Posterior cingulate gyrus (tissue), 11 donors: Measurements from ENCODE around the gene IGFALS.
"Not testable (repeated sequence)": the region's sequence is repeated elsewhere in the genome, so short reads cannot be mapped to it uniquely, and the experiment has no call there.

Experiments
- DNase-seq, 10 donors: peaks; one replicate each; pipeline versions ENCODE4 v3.0.0 to v3.0.0-alpha.2; 2020 to 2021; ENCODE audit warnings: mixed read lengths in 3 of 10
- intact Hi-C: fragments of 100-400 bp; cut with DNase I; formaldehyde crosslinking; loops from one replicate; pipeline ENCODE4 v1.15.1; 2023

Gene IGFALS

DNA sequence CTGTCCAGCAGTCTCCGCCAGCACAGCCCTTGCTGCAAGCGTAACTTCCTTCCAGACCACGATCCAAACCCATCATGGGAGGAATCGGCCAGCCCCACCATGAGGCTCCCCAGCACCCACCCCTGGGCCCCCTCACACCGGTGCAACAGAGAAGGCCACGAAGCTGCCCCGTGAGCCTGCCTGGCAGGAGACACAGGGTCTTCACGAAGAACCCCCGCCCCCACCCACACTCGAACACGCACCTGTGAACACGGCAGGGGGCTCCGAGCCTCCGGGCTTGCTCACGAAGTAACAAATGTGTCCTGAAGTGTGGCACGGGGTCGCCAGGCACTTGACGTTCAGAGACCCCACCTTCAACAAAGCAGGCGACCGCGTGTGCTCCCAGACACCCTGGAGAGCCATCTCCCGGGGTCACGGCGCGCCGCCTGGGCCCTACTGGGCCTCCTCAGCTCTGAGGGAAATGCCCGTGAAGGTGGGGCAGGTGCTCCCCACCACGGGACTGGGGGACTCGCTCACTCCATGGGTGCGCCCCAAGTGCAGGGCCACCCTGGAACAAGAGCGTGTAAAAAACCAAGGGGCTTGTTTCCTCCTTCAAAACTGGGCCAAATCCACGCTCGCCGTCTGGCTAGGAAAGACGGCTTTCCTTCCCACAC lies 25.5 kb upstream of the IGFALS start:
- DNase-seq, result peak in 1 of 10 donors; percentile 49
- intact Hi-C loops, result no loop called here

DNA sequence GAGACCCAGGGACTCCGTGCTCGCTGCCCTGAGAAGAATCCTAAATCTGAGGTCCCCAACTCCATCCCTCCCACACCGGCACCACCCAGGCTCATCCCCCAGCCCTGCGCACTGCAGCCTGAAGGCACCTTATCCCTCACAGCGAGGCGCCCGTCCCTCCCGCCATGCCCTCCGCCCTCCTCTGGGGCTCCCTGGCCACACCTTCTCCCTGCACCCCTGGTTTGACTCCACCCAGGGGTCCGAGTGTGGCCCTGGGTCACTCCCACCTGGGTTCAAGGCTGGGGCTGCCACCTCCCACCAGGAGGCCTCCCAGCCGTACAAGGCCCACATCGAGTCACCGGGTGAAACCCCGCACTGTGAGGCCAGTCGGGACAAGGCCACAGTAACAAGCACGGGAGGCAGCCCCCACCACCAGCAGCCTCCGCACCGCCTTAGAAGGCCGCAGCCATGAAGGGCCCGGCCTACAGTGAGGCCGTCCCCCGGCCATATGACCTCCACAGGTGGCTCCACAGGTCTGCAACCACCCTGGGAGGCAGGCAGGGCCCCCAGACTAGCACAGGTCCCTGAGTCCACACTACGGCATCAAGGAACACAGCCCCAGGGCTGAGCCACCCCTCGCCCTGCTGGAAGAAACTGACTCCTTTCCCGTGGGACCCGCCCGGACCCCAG lies 24.8 kb upstream of the IGFALS start:
- no peak for DNase-seq
- intact Hi-C loops, result no loop called here

DNA sequence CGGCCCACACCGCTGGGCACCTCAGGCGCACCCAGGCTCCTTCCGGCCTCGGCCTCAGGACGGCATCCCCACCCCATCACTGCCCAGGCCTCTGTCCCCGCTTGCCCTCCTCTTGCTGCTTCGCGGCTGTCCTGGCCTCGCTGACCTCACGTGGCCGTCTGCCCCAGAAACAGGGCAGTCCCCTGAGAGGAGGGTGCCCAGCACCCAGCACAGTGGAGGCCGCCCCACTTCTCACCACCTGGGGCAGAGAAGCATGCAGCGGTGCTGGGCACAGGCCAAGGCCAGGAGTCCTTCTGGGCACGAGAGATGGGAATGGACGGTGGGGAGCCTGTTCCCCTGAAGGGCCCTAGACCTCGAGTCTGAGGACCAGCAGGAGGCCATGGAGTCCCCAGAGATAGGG lies 24.2 kb upstream of the IGFALS start:
- DNase-seq, result peak in 1 of 10 donors; percentile 76
- intact Hi-C loops, result no loop called here

GRCh38 chr16:1817276-1817589 lies 23.7 kb upstream of the IGFALS start:
- DNase-seq, result no peak
- intact Hi-C loops, result no loop called here

DNA sequence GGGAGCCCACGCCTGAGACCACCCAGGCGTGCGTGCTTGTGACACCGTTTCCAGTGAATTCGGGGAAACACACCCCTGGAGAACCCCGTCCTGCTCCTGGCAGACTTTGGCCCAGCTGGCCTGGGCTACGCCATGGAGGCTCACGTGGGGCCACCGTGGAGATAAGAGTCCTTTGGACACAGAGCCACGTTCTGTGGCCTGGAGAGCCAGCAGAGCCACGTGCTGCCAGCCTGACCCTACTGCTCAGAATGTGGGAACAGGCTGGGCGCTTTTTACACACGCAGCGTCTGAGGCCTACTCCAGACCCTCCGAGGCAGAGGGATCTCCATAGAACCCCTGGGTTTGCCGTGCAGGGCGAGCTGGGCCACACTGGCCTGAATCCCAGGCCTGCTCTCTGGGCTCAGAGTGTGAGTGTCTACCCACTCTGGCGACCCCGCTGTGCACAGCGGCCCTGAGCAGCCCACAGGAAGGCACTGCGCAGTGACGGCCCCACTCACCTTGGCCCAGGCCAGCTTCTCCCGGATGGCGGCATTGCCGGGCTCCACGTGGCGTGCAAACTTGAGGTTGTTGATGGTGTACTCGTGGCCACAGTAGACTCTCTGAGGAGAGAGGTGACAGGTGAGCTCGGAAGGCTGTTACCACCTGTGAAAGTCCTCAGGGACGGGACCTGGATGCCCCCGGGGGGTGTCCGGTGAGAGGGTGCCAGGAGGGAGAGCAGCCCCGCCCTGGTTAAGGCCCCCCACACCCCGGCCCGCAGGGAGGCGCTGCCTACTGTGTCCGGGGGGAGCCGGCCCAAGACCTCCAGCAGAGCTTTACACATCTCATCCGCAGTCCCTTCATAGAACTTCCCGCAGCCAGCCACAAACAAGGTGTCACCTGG lies 23.1 kb upstream of the IGFALS start:
- DNase-seq, result peak in 1 of 10 donors; percentile 74
- intact Hi-C loops, result no loop called here

DNA sequence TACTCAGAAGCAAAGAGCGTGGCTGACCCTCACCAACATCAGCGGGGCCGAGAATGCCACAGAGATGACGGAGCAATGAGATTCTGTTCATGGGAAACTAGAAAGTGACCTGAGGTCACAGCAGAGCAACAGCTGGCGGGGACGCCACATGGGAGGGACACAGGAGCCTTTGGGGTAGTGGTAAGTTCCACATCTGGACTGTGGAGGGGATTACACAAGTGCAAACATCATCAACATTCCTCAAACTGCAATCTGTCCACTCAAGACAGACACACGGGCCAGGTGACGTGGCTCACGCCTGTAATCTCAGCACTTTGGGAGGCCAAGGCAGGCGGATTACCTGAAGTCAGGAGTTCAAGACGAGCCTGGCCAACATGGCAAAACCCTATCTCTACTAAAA lies 22.0 kb upstream of the IGFALS start:
- DNase-seq, result no peak
- intact Hi-C loops, result no loop called here

GRCh38 chr16:1812732-1813163 lies 19.2 kb upstream of the IGFALS start:
- intact Hi-C loops, result no loop called here
- peak; percentile 34 to 96 (median 79) for DNase-seq

GRCh38 chr16:1810536-1810935 lies 17.0 kb upstream of the IGFALS start:
- intact Hi-C loops, result no loop called here
- peak in 1 of 10 donors; percentile 79 for DNase-seq

- intact Hi-C loops, result no loop called here
- peak in 2 of 10 donors; percentile 49 to 58 for DNase-seq
Observed at GRCh38 chr16:1810106-1810505, 16.6 kb upstream of the IGFALS start.

DNA sequence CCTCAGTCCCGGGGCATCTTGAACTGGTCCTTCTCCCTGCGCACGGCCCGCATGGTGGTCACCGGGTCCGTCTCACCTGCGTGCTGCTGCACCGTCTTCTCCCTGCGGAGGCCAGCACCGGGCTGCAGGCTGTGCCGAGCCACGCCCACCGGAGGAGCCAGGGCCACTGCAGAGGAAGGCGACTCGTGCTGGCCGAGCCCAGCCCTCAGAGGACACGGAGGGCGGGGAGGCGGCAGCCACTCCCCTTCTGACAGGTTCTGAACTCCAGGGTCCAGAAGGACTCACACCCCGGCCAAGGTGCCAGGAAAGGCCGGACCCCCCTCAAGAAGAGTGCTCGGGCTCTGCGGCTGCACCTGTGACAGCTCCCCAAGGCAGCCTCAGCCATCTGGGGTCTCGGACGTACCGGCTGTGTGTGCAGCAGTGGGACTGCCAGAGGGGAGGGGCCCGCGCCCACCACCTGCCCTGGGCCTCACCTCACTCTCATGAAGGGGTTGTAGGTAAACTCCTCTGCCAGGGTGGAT lies 15.8 kb upstream of the IGFALS start:
- intact Hi-C loops, result no loop called here
- DNase-seq, result peak in 2 of 10 donors; percentile 81 to 82

DNA sequence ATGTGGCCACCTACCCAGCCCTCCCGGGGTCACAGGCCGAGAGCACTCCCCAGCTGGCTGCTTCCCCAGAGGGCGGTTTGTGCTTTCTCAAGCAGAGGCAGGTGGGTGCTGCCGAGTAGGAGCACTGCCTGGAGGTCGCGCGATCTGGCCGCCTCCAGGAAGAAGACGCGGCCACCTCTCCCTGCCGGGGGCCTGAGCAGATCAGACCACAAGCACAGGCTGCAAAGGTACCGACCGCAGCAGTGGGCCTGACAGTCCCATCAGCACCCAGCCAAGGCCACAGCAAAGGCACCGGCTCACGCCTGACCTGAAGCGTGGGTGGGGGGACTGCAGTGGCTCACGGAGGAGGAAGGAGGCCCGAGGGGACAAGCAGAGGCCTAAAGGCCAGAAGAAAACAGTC lies 15.2 kb upstream of the IGFALS start:
- intact Hi-C loops, result no loop called here
- peak in 2 of 10 donors; percentile 54 to 59 for DNase-seq

- intact Hi-C loops, result no loop called here
- DNase-seq, result peak in 2 of 10 donors; percentile 56 to 62
Observed at GRCh38 chr16:1807626-1808025, 14.1 kb upstream of the IGFALS start.

GRCh38 chr16:1800701-1801100 lies 7.2 kb upstream of the IGFALS start:
- DNase-seq, result peak in 1 of 10 donors; percentile 68
- intact Hi-C loops, result no loop called here

- DNase-seq, intact Hi-C loops: not testable (repeated sequence)
Observed at GRCh38 chr16:1799263-1799662, 5.8 kb upstream of the IGFALS start.

- DNase-seq, result peak in 2 of 10 donors; percentile 9 to 68
- intact Hi-C loops, result no loop called here
Observed at GRCh38 chr16:1794908-1795666, 1.6 kb upstream of the IGFALS start.

- DNase-seq, result peak in 2 of 10 donors; percentile 9 to 77
Observed at GRCh38 chr16:1794221-1794871, 841 bp upstream of the IGFALS start.

GRCh38 chr16:1792836-1793577 lies 498 bp downstream of the IGFALS start:
- DNase-seq, result peak in 4 of 10 donors; percentile 22 to 79 (median 64)
- intact Hi-C loops, result no loop called here

More at GRCh38 chr16:1794221-1794871, 841 bp upstream of the IGFALS start:
- intact Hi-C loops, result no loop called here

GRCh38 chr16:1791943-1792812 lies 1.3 kb downstream of the IGFALS start:
- peak in 2 of 10 donors; percentile 59 to 82 for DNase-seq
- intact Hi-C loops, result no loop called here
